GM18505 (cell line): Measurements from ENCODE around the gene UMOD.

ENCODE experiments used
- ATAC-seq: cut with Tn5 transposase; IDR thresholded peaks from one replicate; pipeline ENCODE4 v1.9.1; 2021; ENCODE audit not compliant: unreplicated experiment
- POLR2A ChIP-seq: IDR thresholded peaks from 4 replicates; pipeline ENCODE4 v1.6.1; 2011; ENCODE audit warnings: borderline replicate concordance; ENCODE audit not compliant: insufficient read depth, insufficient read length; ENCODE audit errors: extremely low read depth

Gene UMOD

DNA sequence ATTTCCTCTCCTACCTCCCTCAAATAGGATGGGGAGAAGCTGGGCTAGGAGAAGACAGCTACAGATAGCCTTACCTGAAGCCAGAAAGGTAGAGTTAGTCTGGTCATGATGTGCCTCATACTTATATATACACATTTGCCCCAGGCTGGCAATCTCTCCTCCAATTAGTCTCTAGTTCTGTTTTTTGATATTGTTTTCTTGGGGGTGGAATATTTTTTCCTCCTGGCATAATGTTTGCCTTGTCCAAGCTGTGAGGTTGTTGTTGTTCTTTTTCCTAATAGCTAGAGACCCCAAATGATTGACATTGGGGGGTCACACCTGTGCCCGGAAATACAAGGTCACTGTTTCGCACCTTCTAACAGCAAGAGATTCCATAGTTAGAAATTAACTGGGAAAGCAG is at the start of gene UMOD:
Gene UMOD (minus strand): TSS at position 101 of the 400 bp plus-strand sequence. CDS start 1,978 bp downstream, outside the sequence.
- no peak for TF ChIP-seq POLR2A
- ATAC-seq: no peak

DNA sequence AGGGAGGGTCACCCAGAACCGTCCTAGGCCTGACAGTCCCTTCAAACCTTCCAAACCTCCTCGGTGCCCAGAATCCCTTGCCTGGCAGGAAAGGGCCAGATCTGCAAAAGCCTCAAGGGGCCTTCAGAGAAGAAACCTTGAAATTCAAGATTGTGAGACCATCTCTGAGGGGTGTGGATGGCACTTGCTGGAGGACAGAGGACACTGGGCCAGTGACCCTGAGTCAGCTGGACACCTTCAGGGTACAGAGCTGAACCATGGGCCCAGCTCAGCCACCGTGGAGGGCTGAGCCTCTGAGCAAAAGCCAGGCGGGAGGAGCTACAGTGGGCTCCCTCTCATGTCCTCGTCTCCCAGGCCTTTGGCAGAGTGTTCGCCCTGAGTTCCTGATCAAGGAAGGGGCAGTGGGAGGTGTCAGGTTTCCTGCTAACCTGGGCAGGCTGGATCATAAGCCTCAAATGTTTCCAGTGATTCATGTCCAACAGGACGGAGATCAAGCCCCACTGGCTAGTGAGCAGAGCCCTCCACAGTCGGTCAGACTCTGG is 49.0 kb upstream of the UMOD start:
- no peak for ATAC-seq
- no peak for TF ChIP-seq POLR2A

- no peak for TF ChIP-seq POLR2A
- no peak for ATAC-seq
Observed at GRCh38 chr16:20401066-20401465, 48.6 kb upstream of the UMOD start.

GRCh38 chr16:20399185-20399584 is 46.7 kb upstream of the UMOD start:
- ATAC-seq: no peak
- no peak for TF ChIP-seq POLR2A

DNA sequence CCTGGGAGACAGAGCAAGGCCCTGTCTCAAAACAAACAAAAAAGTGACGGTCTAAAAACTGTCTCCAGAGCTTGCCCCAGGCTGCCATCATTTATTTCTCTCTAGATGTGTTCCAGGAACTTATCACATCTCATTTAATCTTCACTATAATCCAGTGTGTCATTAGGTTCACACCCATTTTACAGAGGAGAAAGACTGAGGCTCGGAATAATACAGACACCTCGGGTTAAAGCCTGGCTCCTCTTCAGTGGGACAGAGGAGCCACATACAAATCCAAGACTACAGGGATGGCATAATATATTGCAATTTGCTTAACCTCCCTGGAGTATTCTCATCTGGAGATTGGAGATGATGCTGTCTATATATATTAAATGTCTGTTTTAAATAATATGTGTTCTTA is 46.1 kb upstream of the UMOD start:
- no peak for ATAC-seq
- TF ChIP-seq POLR2A: no peak

- no peak for TF ChIP-seq POLR2A
- no peak for ATAC-seq
Observed at GRCh38 chr16:20397468-20398074, 45.1 kb upstream of the UMOD start.

DNA sequence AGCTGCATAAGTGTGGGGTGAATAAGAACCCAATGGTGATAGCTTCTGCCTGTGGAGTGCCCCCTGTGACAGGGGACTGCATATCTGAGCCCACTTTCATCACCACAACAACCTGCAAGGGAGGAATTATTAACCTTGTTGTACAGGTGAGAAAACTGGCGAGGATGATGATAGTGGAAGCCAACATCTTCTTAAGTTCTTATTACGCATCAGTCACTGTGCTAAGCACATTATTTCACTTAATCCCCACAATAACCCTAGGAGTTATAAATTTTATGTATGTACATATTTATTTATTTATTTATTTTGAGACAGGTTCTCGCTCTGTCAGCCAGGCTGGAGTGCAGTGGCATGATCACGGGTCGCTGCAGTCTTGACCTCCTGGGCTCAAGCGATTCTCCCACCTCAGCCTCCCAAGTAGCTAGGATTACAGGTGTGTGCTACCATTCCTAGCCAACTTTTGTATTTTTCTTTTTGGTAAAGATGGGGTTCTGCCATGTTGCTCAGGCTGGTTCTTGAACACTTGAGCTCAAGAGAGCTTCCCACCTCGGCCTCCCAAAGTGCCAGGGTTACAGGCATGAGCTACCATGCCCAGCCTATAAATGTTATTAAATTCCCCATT is 44.4 kb upstream of the UMOD start:
- TF ChIP-seq POLR2A: no peak

DNA sequence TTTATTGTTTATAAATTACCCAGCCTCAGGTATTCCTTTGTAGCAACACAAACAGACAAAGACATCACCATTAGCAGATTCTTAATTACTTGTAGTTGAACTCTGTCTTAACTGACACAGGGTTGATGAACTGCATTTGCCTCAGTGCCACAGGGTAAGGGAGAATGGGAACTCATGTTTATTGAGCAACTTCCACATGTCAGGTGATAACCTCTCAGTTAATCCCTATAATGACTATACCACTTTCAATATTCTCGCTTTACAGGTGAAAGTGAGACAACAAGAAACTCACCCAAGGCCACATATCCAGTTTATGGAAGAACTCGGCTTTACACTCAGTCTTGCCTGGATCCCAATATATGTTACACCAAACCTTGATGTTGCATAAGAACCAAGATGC is 43.4 kb upstream of the UMOD start:
- no peak for ATAC-seq
- no peak for TF ChIP-seq POLR2A

More for the DNA sequence above, 44.4 kb upstream of the UMOD start:
- no peak for ATAC-seq

DNA sequence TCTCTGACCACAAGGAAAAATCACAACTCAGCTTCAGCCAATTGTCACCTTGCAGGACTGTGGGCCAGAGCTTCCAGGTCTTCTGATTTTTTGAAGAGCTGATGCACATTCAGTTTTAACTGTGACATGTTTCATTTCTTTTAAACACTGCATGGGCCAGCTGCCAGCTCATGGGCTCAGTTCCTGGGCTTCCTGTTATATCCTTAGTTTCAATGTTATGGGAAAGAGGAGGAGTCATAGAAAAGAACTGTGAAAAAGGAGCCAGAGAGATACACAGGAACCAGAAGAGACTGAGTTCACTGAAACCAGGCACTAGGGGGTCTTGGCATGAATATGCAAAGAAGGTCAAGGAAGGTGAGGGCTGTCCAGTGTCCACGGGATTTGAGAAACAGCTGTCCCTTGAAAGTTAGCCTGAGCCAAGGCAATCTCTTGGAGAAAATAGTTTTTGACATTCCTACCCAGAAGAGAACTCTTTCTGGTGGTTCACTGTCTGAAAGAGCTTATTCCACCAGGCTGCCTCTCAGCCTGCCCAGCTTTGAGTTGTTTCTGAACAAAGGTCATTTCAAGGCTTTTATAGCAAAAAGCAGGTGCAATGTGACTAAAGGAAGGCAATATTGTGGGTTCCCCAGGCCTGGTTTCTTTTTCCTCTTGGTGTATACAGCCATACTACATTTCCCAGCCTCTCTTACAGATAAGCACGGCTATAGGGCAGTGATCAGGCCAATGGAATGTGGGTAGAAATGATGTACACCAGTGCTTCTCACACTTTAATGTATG is 41.5 kb upstream of the UMOD start:
- TF ChIP-seq POLR2A: no peak
- no peak for ATAC-seq

DNA sequence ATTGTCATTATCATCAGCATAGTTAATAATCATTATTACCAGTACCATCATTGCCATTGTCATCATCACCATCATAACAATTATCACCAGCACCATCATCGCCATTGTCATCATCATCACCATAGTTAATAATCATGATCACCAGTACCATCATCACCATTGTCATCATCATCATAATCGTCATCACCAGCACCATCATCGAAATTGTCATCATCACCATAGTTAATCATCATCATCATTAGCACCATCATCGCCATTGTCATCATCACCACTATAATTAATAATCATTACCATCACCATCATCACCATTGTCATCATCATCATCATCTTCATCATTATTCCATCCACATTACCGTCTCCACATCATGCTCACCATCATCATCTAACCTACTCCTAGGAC is 38.5 kb upstream of the UMOD start:
- no peak for ATAC-seq
- no peak for TF ChIP-seq POLR2A

GRCh38 chr16:20388854-20389253 is 36.3 kb upstream of the UMOD start:
- no peak for ATAC-seq
- TF ChIP-seq POLR2A: no peak

GRCh38 chr16:20387978-20388377 is 35.5 kb upstream of the UMOD start:
- no peak for TF ChIP-seq POLR2A
- no peak for ATAC-seq
